ENCODE data around the gene VEGFA. TPM values are rescaled to one million over a fixed set of nuclear protein-coding genes. Genes with fewer than 3 reads are reported as not detected.

VEGFA gene
- 459 and 779 TPM in 2 replicates for total RNA-seq

DNA sequence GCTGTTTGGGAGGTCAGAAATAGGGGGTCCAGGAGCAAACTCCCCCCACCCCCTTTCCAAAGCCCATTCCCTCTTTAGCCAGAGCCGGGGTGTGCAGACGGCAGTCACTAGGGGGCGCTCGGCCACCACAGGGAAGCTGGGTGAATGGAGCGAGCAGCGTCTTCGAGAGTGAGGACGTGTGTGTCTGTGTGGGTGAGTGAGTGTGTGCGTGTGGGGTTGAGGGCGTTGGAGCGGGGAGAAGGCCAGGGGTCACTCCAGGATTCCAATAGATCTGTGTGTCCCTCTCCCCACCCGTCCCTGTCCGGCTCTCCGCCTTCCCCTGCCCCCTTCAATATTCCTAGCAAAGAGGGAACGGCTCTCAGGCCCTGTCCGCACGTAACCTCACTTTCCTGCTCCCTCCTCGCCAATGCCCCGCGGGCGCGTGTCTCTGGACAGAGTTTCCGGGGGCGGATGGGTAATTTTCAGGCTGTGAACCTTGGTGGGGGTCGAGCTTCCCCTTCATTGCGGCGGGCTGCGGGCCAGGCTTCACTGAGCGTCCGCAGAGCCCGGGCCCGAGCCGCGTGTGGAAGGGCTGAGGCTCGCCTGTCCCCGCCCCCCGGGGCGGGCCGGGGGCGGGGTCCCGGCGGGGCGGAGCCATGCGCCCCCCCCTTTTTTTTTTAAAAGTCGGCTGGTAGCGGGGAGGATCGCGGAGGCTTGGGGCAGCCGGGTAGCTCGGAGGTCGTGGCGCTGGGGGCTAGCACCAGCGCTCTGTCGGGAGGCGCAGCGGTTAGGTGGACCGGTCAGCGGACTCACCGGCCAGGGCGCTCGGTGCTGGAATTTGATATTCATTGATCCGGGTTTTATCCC, at the start of gene VEGFA:
TSS of gene VEGFA (plus strand) at position 686 of the 846 bp plus-strand sequence.

Other genes with a start within 250 kb of the VEGFA start
- gene XPO5, start 194.2 kb upstream of the VEGFA start, total RNA-seq = 52.8 and 64.6 TPM in 2 replicates
- gene POLH, start 194.0 kb upstream of the VEGFA start, total RNA-seq = 29.7 and 32.3 TPM in 2 replicates
- 135 and 216 TPM in 2 replicates for gene GTPBP2, start 140.9 kb upstream of the VEGFA start, total RNA-seq
- gene MAD2L1BP, start 134.4 kb upstream of the VEGFA start, total RNA-seq = 20.8 and 23.3 TPM in 2 replicates
- gene RSPH9, start 125.2 kb upstream of the VEGFA start, total RNA-seq = under 0.01 and 0.07 TPM in 2 replicates
- gene MRPS18A, start 82.4 kb upstream of the VEGFA start, total RNA-seq = 41.3 and 71.1 TPM in 2 replicates